A549 treated with ZK216348 at 1 μM for 4 hours (cell line): ENCODE measurements around the gene OR52B4. TPM values are rescaled to one million over a fixed set of nuclear protein-coding genes. Genes with fewer than 3 reads are reported as not detected.

Experiments used
- total RNA-seq: library from RNA; stranded (reverse); fragments of 200-300 nt; extraction: Qiagen RNA extraction; gene quantifications from 5 replicates; pipeline ENCODE4 v1.2.3, GENCODE V29; 2022; ENCODE audit warnings: low read depth

Gene OR52B4
- not detected in 5 replicates for total RNA-seq

GRCh38 chr11:4368286-4368685, at the start of gene OR52B4:
Gene OR52B4, minus strand, starts transcription at chr11:4368386. Its CDS starts 91 bp downstream, at chr11:4368295.

GRCh38 chr11:4393209-4393857, 25.1 kb upstream of the OR52B4 start, which contains the start of gene TRIM21:
Gene TRIM21, minus strand, starts transcription at chr11:4393702. Its CDS starts 3,293 bp downstream, at chr11:4390409.

Other genes with a start within 250 kb of the OR52B4 start
- gene TRIM21, start 25.3 kb upstream of the OR52B4 start, total RNA-seq, result 20.5 to 26.1 TPM (median 23.1 TPM) in 5 replicates
- gene OR52K2, start 80.9 kb upstream of the OR52B4 start, total RNA-seq, result not detected in 5 replicates
- gene OR52K1, start 114.3 kb upstream of the OR52B4 start, total RNA-seq, result not detected in 5 replicates
- not detected in 5 replicates for gene OR52M1, start 176.8 kb upstream of the OR52B4 start, total RNA-seq
- gene OR52I2, start 213.4 kb upstream of the OR52B4 start, total RNA-seq, result not detected in 5 replicates
- gene OR52I1, start 225.7 kb upstream of the OR52B4 start, total RNA-seq, result not detected in 5 replicates
- 8.2 to 10.8 TPM (median 9.7 TPM) in 5 replicates for gene TRIM68, start 239.8 kb upstream of the OR52B4 start, total RNA-seq